Lung microvascular endothelial cell (primary cell): ENCODE data around the gene ZNF518B. TPM values are rescaled to one million over a fixed set of nuclear protein-coding genes. Genes with fewer than 3 reads are reported as not detected.
"Not testable (repeated sequence)": the region's sequence is repeated elsewhere in the genome, so short reads cannot be mapped to it uniquely, and the experiment has no call there.

Experiments used
- DNase-seq, 2 donors: peaks; one replicate each; pipeline versions ENCODE4 v3.0.0 to v3.0.0-alpha.2; 2010; ENCODE audit warnings: low read depth in 2 of 2
- total RNA-seq: library from RNA; depleted of rRNA; stranded (reverse); fragments of >200 nt; gene quantifications from 2 replicates; pipeline ENCODE4 v1.2.1, GENCODE V29; 2014

The ZNF518B gene
- total RNA-seq, 1 donor from 2014 or later, result 19.2 TPM

GRCh38 chr4:10458177-10458576, 951 bp upstream of the ZNF518B start:
- peak; percentile 6 to 33 for DNase-seq

- DNase-seq, result peak; percentile 62 to 65
Measured at GRCh38 chr4:10456595-10457254, 501 bp downstream of the ZNF518B start.

GRCh38 chr4:10456260-10456594, 999 bp downstream of the ZNF518B start:
- no peak for DNase-seq

GRCh38 chr4:10455133-10455532, 2.1 kb downstream of the ZNF518B start:
- no peak for DNase-seq

GRCh38 chr4:10454726-10455125, 2.5 kb downstream of the ZNF518B start:
- DNase-seq, result no peak

GRCh38 chr4:10454121-10454520, 3.1 kb downstream of the ZNF518B start:
- no peak for DNase-seq

- DNase-seq, result no peak
Measured at GRCh38 chr4:10448991-10449390, 8.2 kb downstream of the ZNF518B start.

GRCh38 chr4:10442976-10443375, 14.2 kb downstream of the ZNF518B start:
- DNase-seq, result peak in 1 of 2 donors; percentile 41

GRCh38 chr4:10441512-10441911, 15.7 kb downstream of the ZNF518B start:
- DNase-seq, result no peak

GRCh38 chr4:10438924-10439323, 18.3 kb downstream of the ZNF518B start:
- DNase-seq, result peak in 1 of 2 donors; percentile 8

- no peak for DNase-seq
Measured at GRCh38 chr4:10437735-10438134, 19.5 kb downstream of the ZNF518B start.

- not testable (repeated sequence) for DNase-seq
Measured at GRCh38 chr4:10427680-10428079, 29.5 kb downstream of the ZNF518B start.

- no peak for DNase-seq
Measured at GRCh38 chr4:10421344-10422055, 35.7 kb downstream of the ZNF518B start.

GRCh38 chr4:10417740-10418139, 39.5 kb downstream of the ZNF518B start:
- DNase-seq, result no peak

GRCh38 chr4:10416441-10416840, 40.8 kb downstream of the ZNF518B start:
- DNase-seq, result no peak

GRCh38 chr4:10413177-10413576, 44.0 kb downstream of the ZNF518B start:
- no peak for DNase-seq

GRCh38 chr4:10405672-10406071, 51.6 kb downstream of the ZNF518B start:
- DNase-seq, result no peak

GRCh38 chr4:10403633-10404445, 53.4 kb downstream of the ZNF518B start:
- peak; percentile 58 to 63 for DNase-seq

GRCh38 chr4:10395971-10396580, 61.1 kb downstream of the ZNF518B start:
- no peak for DNase-seq
